LHCN-M2 (cell line): ENCODE results near the gene CD58. TPM values are rescaled to one million over a fixed set of nuclear protein-coding genes. Genes with fewer than 3 reads are reported as not detected.

Source experiments
- DNase-seq: peaks from one replicate; pipeline ENCODE4 v3.0.0-alpha.2; 2012; ENCODE audit warnings: low read depth
- total RNA-seq: library from RNA; depleted of rRNA; stranded (reverse); fragments of >200 nt; gene quantifications from 2 replicates; pipeline ENCODE4 v1.2.3, GENCODE V29; 2014

The CD58 gene
- total RNA-seq, 1 experiment from 2014 or later, result 13.8 TPM

DNA sequence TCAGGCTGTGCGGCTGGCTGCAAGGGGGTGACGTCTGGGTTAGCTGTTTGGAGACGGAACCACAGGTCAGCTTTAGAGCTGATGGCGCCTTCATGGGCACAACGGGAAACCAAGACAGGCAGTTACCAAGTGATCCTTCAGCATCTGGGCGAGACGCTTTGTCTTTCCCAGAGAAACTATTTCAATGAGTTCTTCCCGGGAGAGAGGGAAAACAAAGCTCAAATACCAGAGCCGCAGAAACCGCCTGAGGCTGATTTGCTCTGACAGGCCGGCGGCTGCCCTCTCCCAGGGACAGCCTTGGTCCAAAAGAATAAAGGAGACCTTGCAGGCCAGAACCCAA lies 76.5 kb downstream of the CD58 start:
- DNase-seq, result no peak

DNA sequence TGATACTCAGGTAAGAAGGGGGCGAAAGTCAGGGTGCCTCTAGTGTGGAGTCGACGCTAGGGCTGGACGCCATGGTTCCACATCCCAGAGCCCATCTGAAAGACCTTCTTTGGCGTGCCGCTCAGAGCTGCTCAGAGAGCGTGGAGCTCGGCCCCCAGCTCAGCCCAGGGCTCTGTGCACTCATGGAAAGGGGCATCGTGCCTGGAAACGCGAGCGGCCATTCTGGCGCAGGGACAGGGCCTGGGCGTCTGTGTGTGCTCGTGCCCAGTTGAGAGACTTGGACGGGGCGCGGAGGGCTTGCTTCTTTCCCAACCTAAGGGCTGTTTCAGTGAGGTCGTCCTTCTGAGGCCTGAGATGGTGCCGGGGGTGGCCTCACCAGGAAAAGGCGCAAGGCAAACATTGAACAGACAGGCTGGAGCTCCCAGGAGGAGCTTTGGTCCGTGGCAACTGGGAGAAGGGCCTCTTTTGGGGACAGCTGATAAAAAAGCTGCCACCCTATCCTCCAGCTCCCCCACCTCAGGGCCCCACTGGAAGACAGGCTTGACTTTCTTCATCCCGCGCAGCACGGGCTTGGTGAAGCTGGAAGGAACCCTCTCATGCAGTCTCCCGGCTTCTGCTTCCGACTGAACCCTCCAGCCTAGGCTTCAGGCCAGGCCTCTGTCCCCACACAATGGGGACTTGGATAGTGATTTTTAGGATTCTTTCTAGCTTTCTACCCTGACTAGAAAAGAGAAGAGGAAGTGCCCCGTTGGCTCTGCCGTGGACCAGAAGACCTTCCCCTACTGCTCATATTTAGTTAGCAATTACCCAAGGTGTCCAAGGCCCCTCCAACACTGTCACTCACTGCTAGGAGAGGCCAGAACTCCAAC lies 77.1 kb downstream of the CD58 start:
- no peak for DNase-seq

DNA sequence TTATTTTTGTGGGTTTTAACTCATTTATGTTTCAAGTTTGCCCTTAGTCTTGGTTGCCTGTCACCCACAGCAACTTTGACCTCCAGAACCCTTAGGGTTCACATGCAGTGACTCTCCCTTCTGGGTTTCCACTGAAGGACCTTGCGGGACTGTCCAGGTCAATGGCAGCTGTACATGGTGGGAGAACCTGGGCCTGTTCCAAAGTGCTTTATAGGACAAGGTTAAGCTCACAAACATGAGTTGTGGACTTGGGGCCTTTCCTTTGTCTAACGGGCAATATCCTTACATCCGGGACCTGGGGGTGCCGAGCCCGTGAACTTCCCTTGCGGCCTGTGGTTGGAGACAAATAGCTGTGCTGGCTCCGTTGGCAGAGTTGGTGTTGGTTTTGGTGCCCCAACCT lies 77.8 kb downstream of the CD58 start:
- no peak for DNase-seq

DNA sequence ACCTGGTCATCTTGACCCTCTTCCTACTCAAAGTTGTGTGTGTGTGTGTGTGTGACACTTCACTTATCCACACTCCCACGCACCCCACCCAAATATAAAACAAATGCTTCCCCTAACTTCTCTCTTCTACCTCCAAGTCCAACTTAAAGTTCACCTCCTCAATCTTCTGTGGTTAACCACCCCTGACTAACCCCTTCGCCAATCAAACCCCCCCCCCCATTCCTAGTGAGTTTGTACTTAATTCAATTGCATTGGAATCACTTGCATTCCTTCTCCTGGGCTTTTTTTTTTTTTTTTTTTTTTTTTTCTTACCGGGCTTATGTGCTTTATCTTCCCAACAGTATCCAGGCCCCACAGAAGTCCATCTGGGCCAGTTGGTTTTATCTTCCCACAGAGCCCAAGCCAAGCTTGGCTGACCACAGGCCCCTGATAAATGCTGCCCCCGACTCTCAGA lies 78.4 kb downstream of the CD58 start:
- DNase-seq, result no peak

DNA sequence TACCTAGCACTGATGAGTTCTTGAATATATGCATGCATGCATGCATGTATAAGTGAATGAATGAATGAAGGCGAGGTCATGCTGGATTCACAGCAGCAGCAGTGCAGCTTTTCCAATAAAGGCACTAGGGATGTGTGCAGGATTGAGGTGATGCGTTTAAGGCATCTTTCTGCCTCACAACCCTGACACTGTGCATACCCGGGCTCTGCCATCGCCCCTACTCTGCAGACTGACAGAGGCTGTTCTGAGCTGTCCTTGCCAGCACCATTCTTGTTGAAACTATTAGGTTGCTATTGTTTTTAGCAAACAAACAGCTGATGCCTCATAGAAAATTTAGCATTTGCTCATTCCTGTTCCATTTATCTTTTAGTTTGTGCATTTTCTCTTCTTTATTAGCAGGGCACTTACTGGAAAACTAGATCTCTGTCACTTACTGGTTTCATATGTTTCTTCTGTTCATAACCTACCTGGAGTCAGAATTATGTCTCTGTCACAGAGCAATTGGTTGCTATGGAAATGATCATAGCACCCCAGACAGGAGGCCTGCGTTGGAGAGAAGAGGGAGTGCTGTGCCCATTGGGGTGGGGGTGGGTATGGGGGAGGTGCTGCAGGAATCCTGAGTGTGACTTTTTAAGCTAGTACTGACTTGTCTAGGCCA lies 79.0 kb downstream of the CD58 start:
- no peak for DNase-seq

DNA sequence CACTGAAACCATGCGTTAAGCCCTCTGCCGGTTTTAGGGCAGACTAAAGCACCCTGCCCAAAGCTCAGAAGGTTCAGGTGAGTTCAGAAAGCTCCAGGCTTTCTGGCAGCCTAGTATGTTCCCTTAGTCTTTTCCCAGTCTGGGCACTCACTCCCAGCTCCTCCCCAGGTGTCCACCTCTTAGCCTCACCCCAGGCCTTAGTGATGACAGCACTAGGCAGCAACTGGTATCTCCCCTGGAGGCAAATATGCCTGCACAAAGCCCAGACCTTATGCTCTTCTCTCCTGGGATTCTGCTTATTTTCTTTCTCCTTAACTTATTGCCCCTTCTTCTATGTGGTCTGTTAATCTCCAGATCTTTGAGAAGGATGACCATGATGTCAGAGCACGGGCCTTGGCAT lies 80.2 kb downstream of the CD58 start:
- no peak for DNase-seq

DNA sequence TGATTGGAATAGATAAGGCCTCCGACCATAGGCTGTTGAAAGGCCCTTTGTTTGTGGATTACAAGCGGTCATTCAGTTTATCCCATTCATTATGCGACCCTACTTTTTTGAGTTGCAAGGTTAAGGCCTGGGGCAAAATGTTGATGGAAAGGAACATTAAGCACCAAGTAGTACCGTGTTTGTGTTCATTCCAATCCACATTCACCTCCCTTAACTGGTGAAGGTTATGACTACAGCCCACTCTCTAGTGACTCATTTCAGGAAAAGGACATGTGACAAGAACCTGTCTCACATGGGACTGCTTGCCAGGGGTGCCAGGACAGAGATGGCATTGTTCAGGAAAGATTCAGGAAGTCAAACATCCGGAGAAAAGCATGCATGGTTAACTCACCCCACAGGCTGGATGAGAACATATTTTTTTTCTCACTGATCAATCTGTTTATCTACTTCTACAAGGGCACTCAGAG lies 81.6 kb downstream of the CD58 start:
- DNase-seq, result peak; percentile 41

DNA sequence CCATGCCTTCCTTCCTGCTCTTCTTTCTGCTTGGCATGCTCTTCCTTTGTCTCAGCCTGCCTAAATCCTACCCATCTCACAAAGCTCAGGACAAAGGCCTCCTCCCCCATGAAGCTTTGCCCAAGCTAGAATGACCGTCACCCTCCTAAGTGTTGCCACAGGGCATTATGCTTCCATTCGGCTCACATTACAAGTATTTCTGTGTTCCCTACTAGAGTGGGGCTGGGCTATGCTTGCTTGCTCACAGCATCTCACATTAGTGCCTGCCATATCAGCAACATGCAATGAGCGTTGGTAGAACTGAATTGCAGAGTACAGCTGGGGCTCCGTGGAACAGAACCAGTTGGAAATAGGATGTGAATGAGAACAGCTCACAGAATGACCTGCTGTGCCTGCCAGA lies 82.8 kb downstream of the CD58 start:
- no peak for DNase-seq

DNA sequence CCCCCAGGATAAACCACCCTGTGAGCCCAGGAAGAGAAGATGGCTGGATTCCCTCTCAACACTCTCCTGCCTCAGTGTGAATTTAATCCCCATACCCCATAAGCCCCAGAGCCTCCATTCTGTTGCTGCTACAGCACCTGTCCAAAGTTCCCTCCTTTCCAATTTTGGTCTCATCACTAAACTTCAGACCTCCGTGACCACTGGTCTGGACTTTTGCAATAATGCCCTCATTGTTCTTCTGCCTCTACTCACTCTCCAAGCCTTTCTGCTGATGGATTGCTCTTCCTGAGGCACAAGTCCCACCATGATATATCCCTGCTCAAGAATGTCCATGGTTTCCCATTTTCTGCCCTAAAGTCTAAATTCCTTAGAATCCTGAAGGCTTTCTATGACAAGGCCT lies 83.2 kb downstream of the CD58 start:
- no peak for DNase-seq

DNA sequence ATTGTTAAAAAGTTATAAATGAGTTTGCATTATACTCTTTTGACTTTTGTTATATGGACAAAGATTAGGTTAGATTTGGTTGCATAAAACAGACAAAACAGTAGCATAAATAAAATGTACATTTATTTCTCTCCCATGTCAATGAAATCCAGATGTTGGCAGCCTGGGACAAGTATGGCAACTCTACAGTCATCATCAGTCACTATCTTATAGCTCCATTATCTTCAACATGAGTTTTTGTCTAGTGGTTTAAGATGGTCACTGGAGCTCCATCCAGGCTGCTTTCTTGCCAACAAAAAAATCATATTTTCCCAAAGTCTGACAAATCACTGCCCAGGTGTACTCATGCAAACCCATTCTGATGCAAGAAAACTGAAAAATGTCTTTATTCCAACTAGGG lies 83.8 kb downstream of the CD58 start:
- no peak for DNase-seq

DNA sequence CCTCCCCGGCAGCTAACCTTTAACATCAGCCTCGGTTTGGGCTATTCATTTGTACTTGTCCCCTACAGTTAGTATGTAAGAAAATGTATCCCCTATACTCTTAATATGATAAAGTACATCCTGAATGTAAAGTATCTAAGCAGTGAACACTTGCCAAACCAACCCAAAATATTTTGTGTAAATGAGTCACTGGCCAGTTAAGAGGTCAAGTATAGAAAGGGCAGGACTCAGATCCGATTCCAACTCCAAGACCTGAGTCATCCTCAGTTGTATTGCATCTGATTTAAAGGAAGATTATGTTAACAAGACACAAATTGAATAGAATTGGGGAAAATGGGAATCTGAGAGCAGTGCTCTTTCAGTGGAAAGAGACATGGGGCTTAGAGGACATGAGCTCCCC lies 84.4 kb downstream of the CD58 start:
- DNase-seq, result peak; percentile 58

DNA sequence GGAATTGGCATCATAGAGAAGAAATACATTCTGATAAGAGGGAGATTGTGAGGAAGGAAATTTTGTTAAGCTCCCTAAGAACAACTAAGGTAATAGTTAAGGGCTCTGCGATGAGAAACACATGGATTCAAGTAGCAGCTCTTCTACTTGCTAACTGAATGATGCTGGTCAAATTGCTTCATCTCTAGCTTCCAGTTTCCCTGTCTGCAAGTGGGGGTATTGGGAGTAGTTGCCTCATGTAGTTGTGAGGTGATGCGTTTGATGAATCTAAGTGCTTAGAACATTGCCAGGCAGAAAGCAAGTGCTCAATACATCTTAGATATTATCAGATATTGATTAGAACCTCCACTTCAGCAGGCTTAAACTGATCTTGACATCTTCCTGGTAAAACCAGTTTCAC lies 84.8 kb downstream of the CD58 start:
- no peak for DNase-seq

DNA sequence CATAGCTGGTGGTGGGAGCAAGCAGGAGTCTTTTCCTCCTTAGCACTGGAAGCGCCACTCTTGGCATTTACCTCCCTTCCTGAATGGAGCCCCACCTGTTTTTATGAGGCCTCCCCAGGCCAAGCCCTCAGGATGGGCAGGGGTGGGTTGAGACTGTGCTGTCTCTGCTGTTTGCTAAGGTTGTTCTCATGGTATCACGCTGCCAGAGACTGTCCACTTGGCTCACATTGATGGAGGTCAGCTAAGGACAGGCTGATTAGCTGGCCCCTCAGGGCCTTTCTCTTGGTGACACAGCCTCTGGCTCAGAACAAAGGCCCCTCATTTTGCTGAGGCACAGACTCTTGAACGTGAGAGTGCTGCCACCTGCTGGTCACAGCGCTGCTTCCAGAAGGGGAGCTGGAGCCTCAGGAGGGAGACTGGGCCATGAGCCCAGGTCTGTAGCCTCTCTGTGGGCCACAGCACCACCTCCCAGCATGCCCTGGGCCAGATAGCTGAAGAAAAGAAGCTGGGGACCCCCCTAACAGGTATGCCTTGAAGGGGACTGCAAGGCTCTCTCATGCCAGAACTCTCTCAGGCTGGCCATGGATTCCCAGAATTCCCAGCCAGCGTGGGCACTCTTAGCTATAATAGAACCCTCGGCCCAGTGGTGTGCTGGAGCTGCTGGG lies 85.6 kb downstream of the CD58 start:
- DNase-seq, result peak; percentile 73

DNA sequence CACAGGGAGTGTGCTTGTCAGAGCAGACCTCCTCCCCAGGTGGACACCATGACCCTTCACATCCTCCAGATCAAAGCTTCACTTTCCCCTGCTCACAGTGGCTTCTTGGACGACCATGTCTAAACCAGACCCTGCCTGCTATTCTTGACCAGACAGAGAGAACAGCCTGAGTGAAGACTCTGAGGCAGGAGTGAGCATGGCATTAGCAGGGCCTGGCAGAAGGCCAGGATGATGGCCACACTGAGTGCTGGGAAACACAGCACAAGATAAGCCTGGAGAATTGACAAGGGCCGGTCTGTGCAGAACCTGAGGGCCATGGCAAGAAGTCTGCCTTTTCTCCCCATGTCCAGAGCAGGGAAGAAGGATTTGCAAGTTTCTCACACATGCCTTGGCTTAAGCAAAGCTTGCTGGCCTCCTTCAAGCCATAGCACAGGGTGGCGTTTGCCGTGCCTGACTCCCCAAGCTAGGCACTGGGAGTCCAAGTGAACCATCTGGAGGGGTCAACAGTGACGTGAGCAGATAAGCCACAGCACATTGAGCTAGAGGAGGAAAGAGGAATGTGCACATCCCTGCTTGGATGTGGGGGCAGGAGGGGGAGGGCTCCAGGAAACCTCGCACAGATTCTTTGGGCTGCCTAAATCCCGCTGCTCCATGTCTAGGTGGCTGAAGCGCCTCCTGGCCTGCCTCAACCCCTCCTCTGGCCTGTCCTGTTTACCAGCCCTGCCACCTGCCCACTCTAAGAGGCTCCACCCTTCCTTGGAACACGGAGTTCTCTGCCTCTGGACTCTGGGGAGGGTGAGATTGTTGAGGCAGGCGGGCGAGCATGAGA lies 87.1 kb downstream of the CD58 start:
- no peak for DNase-seq

DNA sequence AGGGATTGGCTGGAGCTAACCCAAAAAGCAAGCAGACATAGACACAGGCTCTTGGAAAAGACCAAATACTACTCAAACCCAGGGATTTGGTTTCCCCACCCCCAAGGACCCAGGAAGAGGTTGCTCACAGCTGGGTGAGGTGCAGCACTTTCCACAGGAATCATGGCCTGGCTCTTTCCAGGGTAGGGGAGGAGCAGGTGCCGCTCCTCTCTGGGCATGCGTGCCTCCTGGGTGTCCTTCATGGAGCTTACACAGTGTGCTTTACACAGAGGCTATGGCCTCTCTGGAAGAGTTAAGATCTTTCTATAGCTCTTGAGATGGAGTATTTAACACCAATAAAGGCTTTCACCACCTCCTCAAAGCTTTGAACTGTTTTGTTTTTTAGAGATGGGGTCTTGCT lies 88.3 kb downstream of the CD58 start:
- DNase-seq, result no peak

DNA sequence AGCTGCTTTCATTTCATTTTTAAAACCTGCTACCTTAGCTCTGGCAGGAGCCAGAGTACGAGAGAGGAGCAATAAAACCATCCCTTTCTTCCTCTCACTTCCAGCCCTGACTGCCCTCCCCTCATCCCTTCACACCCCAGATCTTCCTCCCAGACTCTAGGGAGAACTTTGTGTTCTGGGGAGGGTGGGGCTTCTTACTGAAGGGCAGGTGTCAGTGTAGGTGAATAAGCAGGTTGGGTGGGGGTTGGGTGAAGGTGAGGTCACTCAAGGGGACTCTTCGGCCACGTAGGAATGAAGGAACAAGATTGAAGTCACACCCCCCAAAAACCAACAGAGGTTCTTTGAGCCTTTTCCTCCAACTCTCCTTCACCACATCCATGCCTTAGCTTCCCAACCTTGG lies 88.9 kb downstream of the CD58 start:
- DNase-seq, result no peak

DNA sequence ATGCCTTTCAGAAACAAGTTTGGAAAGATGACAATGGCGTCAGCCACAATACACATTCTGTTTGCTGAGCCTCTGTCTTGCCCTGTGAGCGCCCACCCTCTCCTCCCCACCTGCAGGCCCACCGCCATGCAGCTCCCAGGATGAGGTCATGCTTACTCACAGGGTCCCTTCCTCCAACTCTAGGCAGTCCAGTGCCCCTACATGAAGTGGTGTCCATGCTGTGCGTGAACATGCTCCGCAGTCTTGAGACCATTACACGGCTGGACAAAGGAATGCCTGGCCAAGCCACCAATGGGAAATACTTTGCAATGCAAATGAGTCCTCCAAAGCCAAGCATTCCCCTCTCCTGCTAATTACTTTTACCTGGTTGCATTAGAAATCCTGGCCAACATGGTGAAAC lies 92.2 kb downstream of the CD58 start:
- no peak for DNase-seq

DNA sequence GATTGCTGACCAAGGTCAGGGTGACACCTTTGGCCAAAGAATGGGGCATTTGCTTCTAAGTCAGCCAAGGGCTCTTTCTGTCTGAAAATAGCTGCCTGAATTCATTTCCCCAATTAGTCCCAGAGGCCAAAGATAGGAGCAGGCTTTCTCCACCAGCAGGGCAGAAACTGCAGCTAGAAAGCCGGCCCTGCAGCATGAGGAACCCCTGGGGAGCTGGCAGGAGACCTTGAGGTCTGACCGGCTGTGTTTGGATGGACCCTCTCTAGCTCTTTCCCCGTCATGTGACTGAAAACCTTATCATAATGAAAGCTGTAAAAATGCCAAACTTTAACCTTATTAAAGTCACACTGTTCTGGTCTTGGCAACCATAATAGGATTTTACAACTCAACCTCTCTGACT lies 93.4 kb downstream of the CD58 start:
- no peak for DNase-seq

DNA sequence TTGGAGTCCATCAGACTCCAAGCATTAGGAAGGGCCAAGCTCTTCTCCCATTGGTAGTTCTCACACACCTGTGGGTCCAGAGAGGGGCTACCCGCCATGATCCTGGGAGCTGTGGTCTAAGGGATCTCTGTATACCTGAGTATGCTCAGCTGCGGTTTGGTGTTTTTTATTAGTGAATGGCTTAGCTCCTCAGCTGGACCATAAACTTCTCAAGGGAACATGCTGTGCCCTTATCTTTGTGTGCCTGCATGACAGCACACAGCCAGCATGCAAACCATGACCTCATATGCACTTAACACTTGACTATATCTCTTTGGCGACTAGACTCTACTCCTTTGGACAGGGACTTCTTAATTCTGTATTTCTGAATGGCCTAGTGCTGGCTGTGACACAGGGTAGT lies 94.5 kb downstream of the CD58 start:
- no peak for DNase-seq

DNA sequence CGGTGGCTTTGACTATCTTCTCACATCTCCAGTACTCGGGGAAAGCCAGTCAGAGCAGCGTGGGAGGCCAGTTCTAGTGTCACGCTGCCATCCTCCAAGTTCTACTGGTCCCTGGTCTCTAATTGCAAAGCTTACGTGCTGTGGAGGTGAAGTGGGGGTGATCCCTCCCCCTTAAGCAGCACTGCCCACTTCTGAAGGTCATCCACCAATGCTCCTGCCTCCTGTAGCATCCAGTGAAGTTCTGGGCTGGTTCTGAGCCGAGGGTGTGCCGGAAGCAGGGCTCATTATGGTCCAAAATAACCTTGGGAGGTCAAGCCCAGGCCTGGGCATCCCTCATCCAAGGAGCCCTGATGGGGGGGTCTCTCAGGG lies 95.0 kb downstream of the CD58 start:
- no peak for DNase-seq

DNA sequence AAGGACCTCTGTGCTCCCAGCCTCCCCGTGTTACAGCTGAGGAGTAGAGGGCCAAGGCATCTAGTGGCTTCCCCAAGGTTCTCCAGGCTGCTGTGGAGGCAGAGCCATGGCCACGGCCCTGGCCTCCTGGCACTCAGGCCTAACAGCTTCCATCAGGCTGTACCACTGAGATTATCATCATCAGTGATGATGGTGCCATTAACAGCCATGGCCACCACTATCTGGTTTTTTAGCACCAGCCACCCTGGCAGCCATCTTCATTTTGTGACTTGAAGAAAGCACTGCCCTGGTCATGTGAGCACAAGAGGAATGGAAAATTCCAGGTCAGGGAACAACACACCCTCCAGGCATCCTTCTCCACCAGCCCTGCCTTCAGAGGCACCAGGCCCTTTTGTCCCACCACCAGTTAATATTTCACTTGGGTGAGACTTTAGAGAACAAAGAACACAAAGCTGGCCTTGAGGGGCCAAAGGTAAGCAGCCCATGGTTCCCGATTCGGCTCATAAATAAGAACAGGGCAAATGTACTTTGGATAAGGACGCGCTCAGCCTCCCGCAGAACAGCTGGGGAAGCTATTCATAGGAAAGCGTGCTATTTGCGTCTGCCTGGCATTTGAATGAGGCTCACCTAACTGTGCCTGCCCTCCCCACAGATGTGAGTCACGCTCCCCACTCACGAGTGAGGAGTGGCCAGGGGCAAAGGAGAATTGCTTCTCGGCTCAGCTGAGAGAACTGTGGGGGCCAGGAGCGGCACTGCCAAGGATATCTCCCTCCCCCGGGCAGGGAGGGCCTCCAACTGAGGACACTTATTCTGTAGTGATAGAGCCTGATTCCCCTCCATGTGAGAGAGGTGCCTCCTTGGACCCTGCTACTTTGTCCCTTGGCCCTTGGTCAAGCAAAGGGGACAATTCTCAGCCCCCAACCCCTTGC lies 95.6 kb downstream of the CD58 start:
- no peak for DNase-seq
